ENCODE results near the gene HSD11B1. TPM values are rescaled to one million over a fixed set of nuclear protein-coding genes. Genes with fewer than 3 reads are reported as not detected.

The HSD11B1 gene
- total RNA-seq, 1 experiment from 2014 or later, result 0.27 TPM

- no peaks in the 10 kb centered on the region for H3K79me2 ChIP-seq (ENCODE audit: insufficient read depth, low read length)
- H3K4me3 ChIP-seq (replicated peaks in 1 of 2; ENCODE audit: low read depth in 1 of 2, low read length in 2 of 2), result no peak overlapping the region
- BruUV-seq (replicated peaks), result no TSS peak
- H3K4me1 ChIP-seq (ENCODE audit: control insufficient read depth in 1 of 2, insufficient read depth in 2 of 2, low read length in 2 of 2), result no peaks in the 10 kb centered on the region
- no peak overlapping the region for H3K9ac ChIP-seq (ENCODE audit: low read length)
- no peaks in the 10 kb centered on the region for H3K9me3 ChIP-seq (ENCODE audit: control insufficient read depth in 1 of 2, insufficient read depth in 1 of 2, low read depth in 1 of 2, low read length in 2 of 2)
- no peak overlapping the region for H3K27ac ChIP-seq (ENCODE audit: low read depth, low read length)
- RAD21 ChIA-PET (ENCODE audit: low non-redundant PET in 1 of 2, low total read pairs in 2 of 2, uncharacterized antibody in 2 of 2, unreplicated experiment in 2 of 2), result no interaction called here
- no peak for TF ChIP-seq CBX3 (IDR thresholded peaks at IDR 0.05; ENCODE audit: low read depth)
- no peak for TF ChIP-seq SIN3A (IDR thresholded peaks at IDR 0.05; ENCODE audit: low read depth)
- TF ChIP-seq ZFX (IDR thresholded peaks at IDR 0.05), result no peak
- TF ChIP-seq POLR2A (IDR thresholded peaks at IDR 0.05; ENCODE audit: borderline replicate concordance, extremely low read depth, insufficient read depth, insufficient read length), result no peak
- no peak for TF ChIP-seq ELF1 (IDR thresholded peaks at IDR 0.05; ENCODE audit: borderline replicate concordance, low read depth)
- no peak for TF ChIP-seq TCF7L2 (IDR thresholded peaks at IDR 0.05; ENCODE audit: borderline replicate concordance, extremely low read depth, insufficient read depth, insufficient read length)
- TF ChIP-seq CEBPB (IDR thresholded peaks at IDR 0.05; ENCODE audit: low read depth), result no peak
- no peak for TF ChIP-seq POLR2AphosphoS5 (IDR thresholded peaks at IDR 0.05; ENCODE audit: low read depth, low read length)
- no peak for TF ChIP-seq YY1 (IDR thresholded peaks at IDR 0.05; ENCODE audit: extremely low read depth, insufficient replicate concordance, low read depth, low read length)
- no peak for TF ChIP-seq ZNF274 (IDR thresholded peaks at IDR 0.05; ENCODE audit: low read depth, low read length)
- no peak for TF ChIP-seq EGR1 (IDR thresholded peaks at IDR 0.05; ENCODE audit: low read depth)
- no peak for TF ChIP-seq MAX (IDR thresholded peaks at IDR 0.05)
- TF ChIP-seq REST (IDR thresholded peaks at IDR 0.05; ENCODE audit: low read depth), result no peak
- no peak for TF ChIP-seq JUND (IDR thresholded peaks at IDR 0.05)
- no peak for TF ChIP-seq SRF (IDR thresholded peaks at IDR 0.05; ENCODE audit: low read depth)
- no peak for TF ChIP-seq EZH2phosphoT487 (IDR thresholded peaks at IDR 0.05; ENCODE audit: borderline replicate concordance)
- TF ChIP-seq SP1 (IDR thresholded peaks at IDR 0.05; ENCODE audit: low read depth), result no peak
- no peak for TF ChIP-seq FOSL1 (IDR thresholded peaks at IDR 0.05; ENCODE audit: low read depth)
- TF ChIP-seq, protein P1, sequence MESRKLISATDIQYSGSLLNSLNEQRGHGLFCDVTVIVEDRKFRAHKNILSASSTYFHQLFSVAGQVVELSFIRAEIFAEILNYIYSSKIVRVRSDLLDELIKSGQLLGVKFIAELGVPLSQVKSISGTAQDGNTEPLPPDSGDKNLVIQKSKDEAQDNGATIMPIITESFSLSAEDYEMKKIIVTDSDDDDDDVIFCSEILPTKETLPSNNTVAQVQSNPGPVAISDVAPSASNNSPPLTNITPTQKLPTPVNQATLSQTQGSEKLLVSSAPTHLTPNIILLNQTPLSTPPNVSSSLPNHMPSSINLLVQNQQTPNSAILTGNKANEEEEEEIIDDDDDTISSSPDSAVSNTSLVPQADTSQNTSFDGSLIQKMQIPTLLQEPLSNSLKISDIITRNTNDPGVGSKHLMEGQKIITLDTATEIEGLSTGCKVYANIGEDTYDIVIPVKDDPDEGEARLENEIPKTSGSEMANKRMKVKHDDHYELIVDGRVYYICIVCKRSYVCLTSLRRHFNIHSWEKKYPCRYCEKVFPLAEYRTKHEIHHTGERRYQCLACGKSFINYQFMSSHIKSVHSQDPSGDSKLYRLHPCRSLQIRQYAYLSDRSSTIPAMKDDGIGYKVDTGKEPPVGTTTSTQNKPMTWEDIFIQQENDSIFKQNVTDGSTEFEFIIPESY (IDR thresholded peaks at IDR 0.05; ENCODE audit: extremely low read depth, insufficient replicate concordance, low read length), result no peak
- TF ChIP-seq ATF3 (IDR thresholded peaks at IDR 0.05), result no peak
- POLR2A ChIA-PET, result no interaction called here
- no peaks in the 10 kb centered on the region for H3K36me3 ChIP-seq (ENCODE audit: control insufficient read depth in 1 of 2, insufficient read depth in 2 of 2, low read length in 2 of 2)
- H4K20me1 ChIP-seq (ENCODE audit: insufficient read depth), result no peaks in the 10 kb centered on the region
- intact Hi-C loops (cut with micrococcal nuclease), result no loop called here
- H3K9me2 ChIP-seq (ENCODE audit: insufficient read depth), result no peaks in the 10 kb centered on the region
- DNase-seq (ENCODE audit: low read depth, low spot score) (no peak), ATAC-seq (no peak)
- no peak overlapping the region for H2AFZ ChIP-seq (ENCODE audit: low read depth, low read length, poor library complexity, severe bottlenecking)
- CTCF ChIA-PET, result no interaction called here
- H3K27me3 ChIP-seq (ENCODE audit: insufficient read depth, low read length), result peaks cover 12% of the 10 kb centered on the region; the same call in 1 of the 2 replicates
- H3K4me2 ChIP-seq (ENCODE audit: low read length), result no peak overlapping the region
These were observed 2.0 kb downstream of the HSD11B1 start for GRCh38 chr1:209706622-209707021.
